T-helper 17 cell (primary cell): ENCODE results near the gene NCF4. TPM values are rescaled to one million over a fixed set of nuclear protein-coding genes. Genes with fewer than 3 reads are reported as not detected.

ENCODE experiments used
- ATAC-seq: fragments of 150-1000 bp; cut with Tn5 transposase; 2 replicates; pipeline ENCODE4 v1.10.0; 2021; ENCODE audit warnings: mild to moderate bottlenecking, moderate library complexity
- DNase-seq, 3 donors: peaks; one replicate each; pipeline versions ENCODE4 v3.0.0 to v3.0.0-alpha.2; 2020 to 2021
- H3K9me3 ChIP-seq: one replicate; pipeline ENCODE4 v1.7.0; 2013; ENCODE audit warnings: low read length, mild to moderate bottlenecking; ENCODE audit not compliant: control insufficient read depth, poor library complexity, severe bottlenecking
- H3K27ac Mint-ChIP-seq: one replicate; pipeline ENCODE4 v1.8.0; 2022; ENCODE audit warnings: mild to moderate bottlenecking, moderate library complexity, mixed read lengths
- H3K27me3 Mint-ChIP-seq: one replicate; pipeline ENCODE4 v1.8.0; 2022; ENCODE audit warnings: mixed read lengths
- H3K36me3 Mint-ChIP-seq: one replicate; pipeline ENCODE4 v1.8.0; 2022; ENCODE audit warnings: low read depth, mixed read lengths
- H3K4me1 Mint-ChIP-seq: one replicate; pipeline ENCODE4 v1.8.0; 2022; ENCODE audit warnings: mild to moderate bottlenecking, mixed read lengths
- H3K4me3 Mint-ChIP-seq: one replicate; pipeline ENCODE4 v1.8.0; 2022; ENCODE audit warnings: mild to moderate bottlenecking, moderate library complexity, mixed read lengths
- total RNA-seq, 4 donors: library from RNA in 2 of 4; stranded (reverse) in 2 of 4; gene quantifications; one replicate each; pipeline ENCODE4 v1.2.3 and lab custom pipeline; 2022 to 2026

NCF4 gene
- total RNA-seq, 2 donors from 2014 or later = 31.7 to 37.1 TPM

- Mint-ChIP-seq H3K36me3 (peaks cover 26% of the 10 kb centered on the region), H3K27me3 (no peaks in the 10 kb centered on the region), H3K27ac (no peak overlapping the region), H3K4me3 (no peak overlapping the region), H3K4me1 (peaks cover 37% of the 10 kb centered on the region)
- H3K9me3 ChIP-seq = no peaks in the 10 kb centered on the region
- DNase-seq (no peak), ATAC-seq (no peak)
These were observed 2.5 kb downstream of the NCF4 start for GRCh38 chr22:36863281-36863680.

GRCh38 chr22:36863979-36864378, 3.2 kb downstream of the NCF4 start:
- H3K9me3 ChIP-seq = no peaks in the 10 kb centered on the region
- no peak for DNase-seq
- H3K27ac Mint-ChIP-seq = no peak overlapping the region
- H3K27me3 Mint-ChIP-seq = no peaks in the 10 kb centered on the region
- H3K36me3 Mint-ChIP-seq = peaks cover 27% of the 10 kb centered on the region
- H3K4me3 Mint-ChIP-seq = no peak overlapping the region
- ATAC-seq = no peak
- H3K4me1 Mint-ChIP-seq = peaks cover 38% of the 10 kb centered on the region

DNA sequence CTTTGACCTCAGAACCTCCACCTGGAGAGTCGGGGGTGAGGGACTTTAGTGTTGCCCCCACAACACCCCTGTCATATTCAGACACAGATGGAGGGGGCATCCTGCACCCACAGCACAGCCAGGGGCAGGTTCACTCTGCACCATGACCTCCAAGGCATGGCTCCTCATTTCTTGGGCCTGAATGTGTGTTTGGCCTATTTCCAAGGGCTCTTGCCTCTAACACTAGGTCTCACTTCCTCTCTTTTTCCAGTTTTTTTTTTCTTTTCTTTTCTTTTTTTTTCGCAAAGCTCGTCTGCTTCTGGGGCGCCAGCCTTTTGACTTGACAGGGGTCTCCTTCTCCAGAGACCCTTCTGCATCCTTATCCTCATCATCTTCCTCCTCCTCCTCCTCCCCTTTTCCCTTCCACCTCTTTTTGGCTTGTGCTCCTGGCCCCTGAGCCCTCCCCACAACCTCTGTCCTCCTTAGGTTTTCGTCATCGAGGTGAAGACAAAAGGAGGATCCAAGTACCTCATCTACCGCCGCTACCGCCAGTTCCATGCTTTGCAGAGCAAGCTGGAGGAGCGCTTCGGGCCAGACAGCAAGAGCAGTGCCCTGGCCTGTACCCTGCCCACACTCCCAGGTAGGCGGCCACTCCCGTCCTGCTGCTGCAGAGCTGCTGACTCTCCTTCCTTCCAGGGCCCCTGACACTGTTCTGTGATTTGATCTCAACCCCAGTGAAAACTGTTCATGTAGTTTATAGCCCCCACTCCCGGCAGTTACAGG, 3.8 kb downstream of the NCF4 start:
- Mint-ChIP-seq H3K27me3 (no peaks in the 10 kb centered on the region), H3K4me1 (peaks cover 36% of the 10 kb centered on the region), H3K4me3 (no peak overlapping the region), H3K27ac (peak overlapping the region; percentile 60), H3K36me3 (peaks cover 27% of the 10 kb centered on the region)
- no peak for DNase-seq
- ATAC-seq = no peak
- no peaks in the 10 kb centered on the region for H3K9me3 ChIP-seq

- Mint-ChIP-seq H3K36me3 (peaks cover 23% of the 10 kb centered on the region), H3K27ac (no peak overlapping the region), H3K4me1 (peaks cover 29% of the 10 kb centered on the region), H3K4me3 (no peak overlapping the region), H3K27me3 (no peaks in the 10 kb centered on the region)
- no peak for DNase-seq
- no peaks in the 10 kb centered on the region for H3K9me3 ChIP-seq
- no peak for ATAC-seq
These were observed 4.5 kb downstream of the NCF4 start for GRCh38 chr22:36865346-36865745.

GRCh38 chr22:36867695-36868094, 6.9 kb downstream of the NCF4 start:
- H3K27me3 Mint-ChIP-seq = no peaks in the 10 kb centered on the region
- DNase-seq = no peak
- peak overlapping the region; percentile 63 for H3K27ac Mint-ChIP-seq
- no peaks in the 10 kb centered on the region for H3K9me3 ChIP-seq
- no peak for ATAC-seq
- peaks cover 12% of the 10 kb centered on the region for H3K4me1 Mint-ChIP-seq
- H3K4me3 Mint-ChIP-seq = no peak overlapping the region
- peaks cover 21% of the 10 kb centered on the region for H3K36me3 Mint-ChIP-seq

DNA sequence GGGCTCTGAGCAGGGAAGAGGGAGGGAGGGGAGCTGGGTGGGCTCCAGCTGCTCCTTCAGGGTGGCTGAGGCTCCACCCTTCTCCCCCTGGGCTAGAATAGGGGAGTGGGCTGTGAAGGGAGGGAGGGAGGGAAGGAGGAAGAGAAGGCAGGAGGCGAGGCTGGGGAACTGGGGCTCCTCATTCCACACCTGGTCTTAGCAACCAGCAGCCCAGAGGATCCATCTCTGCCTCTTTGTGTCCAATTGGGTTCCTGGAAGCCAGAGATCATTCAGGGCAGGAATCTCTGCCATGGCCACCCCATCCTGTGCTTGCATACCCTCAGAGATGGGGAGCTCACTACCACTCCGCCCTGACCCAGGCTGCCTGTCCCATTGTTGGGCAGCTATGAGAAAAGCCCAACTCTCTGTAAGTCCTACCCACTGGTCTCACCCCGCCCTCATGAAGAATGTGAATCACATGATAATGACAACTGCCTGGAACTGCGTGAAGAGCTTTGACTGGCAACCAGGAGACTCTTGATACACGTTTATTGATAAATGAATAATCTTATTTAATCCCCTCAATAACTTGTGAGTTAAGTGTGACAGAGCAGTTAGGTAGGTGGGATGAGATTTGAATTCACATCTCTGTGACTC, 7.9 kb downstream of the NCF4 start:
- Mint-ChIP-seq H3K36me3 (peaks cover 24% of the 10 kb centered on the region), H3K4me3 (no peak overlapping the region)

DNA sequence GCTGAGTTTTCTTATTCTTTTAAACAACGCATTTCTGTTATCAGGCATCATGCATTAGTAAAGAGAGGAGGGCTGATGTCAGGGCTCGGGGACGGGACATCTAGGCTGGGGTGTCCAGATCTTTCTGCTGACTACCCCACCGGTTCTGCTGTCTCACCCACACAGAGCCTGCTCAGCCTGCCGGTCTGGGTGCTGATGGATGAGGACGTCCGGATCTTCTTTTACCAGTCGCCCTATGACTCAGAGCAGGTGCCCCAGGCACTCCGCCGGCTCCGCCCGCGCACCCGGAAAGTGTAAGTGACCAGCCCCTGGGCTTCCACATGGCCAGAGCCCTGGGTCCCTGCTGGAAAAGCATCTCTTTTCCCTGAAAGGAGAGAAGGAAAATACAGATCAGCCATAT, 9.4 kb downstream of the NCF4 start:
- H3K27ac Mint-ChIP-seq = no peak overlapping the region
- ATAC-seq = no peak
- H3K4me3 Mint-ChIP-seq = no peak overlapping the region

More for the DNA sequence above, 7.9 kb downstream of the NCF4 start:
- Mint-ChIP-seq H3K27ac (no peak overlapping the region), H3K27me3 (no peaks in the 10 kb centered on the region), H3K4me1 (peaks cover 20% of the 10 kb centered on the region)
- no peak for ATAC-seq
- DNase-seq = no peak
- H3K9me3 ChIP-seq = no peaks in the 10 kb centered on the region

DNA sequence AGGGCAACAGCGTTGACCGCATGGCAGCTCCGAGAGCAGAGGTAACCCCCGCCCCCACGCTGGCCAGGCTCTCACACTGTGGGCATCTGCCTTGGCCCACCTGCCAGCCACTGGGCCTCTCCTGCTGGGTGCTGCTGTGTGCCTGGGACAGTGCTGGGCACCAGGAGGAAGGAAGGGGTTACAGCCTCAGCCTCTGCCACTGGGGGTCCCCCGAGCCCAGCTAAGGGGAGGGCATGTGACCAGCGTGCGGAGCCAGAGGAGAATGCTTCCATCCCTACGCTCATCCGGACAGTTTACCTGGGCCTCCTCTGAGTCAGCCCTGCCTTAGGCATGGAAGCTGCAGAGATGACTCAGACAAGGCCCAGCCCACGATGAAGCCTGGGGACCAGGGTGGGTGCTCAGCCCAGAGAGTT, 10.9 kb downstream of the NCF4 start:
- no peak for ATAC-seq
- H3K4me1 Mint-ChIP-seq = peaks cover 17% of the 10 kb centered on the region
- no peaks in the 10 kb centered on the region for H3K27me3 Mint-ChIP-seq
- DNase-seq = no peak
- peak overlapping the region; percentile 90 for H3K27ac Mint-ChIP-seq
- H3K4me3 Mint-ChIP-seq = no peak overlapping the region
- H3K36me3 Mint-ChIP-seq = peaks cover 15% of the 10 kb centered on the region
- H3K9me3 ChIP-seq = no peaks in the 10 kb centered on the region

More for the DNA sequence above, 9.4 kb downstream of the NCF4 start:
- H3K27me3 Mint-ChIP-seq = no peaks in the 10 kb centered on the region
- peaks cover 25% of the 10 kb centered on the region for H3K4me1 Mint-ChIP-seq
- DNase-seq = no peak
- peaks cover 17% of the 10 kb centered on the region for H3K36me3 Mint-ChIP-seq
- no peaks in the 10 kb centered on the region for H3K9me3 ChIP-seq

- Mint-ChIP-seq H3K4me3 (no peak overlapping the region), H3K4me1 (peaks cover 17% of the 10 kb centered on the region), H3K27me3 (no peaks in the 10 kb centered on the region), H3K27ac (peak overlapping the region; percentile 90), H3K36me3 (peaks cover 14% of the 10 kb centered on the region)
- no peaks in the 10 kb centered on the region for H3K9me3 ChIP-seq
- DNase-seq (no peak), ATAC-seq (no peak)
These were observed 11.3 kb downstream of the NCF4 start for GRCh38 chr22:36872084-36872483.

DNA sequence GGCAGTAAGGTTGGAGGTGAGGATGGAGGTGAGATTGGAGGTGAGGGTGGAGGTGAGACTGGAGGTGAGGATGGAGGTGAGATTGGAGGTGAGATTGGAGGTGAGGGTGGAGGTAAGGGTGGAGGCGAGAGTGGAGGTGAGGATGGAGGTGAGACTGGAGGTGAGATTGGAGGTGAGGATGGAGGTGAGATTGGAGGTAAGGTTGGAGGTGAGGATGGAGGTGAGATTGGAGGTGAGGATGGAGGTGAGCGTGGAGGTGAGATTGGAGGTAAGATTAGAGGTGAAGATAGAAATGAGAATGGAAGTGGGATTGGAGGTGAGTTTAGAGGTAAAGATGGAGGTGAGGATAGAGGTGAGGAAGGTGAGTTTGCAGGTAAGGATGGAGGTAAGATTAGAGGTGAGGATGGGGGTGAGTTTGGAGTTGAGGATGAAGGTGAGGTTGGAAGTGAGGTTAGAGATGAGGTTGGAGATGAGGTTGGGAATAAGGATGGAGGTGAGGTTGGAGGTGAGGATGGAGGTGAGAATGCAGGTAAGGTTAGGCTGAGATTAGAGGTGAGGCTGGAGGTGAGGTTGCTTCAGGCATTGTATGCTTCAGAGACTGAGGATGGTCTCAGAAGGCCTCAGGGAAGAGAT, 12.2 kb downstream of the NCF4 start:
- H3K27ac Mint-ChIP-seq = peak overlapping the region; percentile 90
- ATAC-seq (no peak), DNase-seq (no peak)
- H3K9me3 ChIP-seq = no peaks in the 10 kb centered on the region
- H3K4me1 Mint-ChIP-seq = peaks cover 17% of the 10 kb centered on the region
- H3K27me3 Mint-ChIP-seq = no peaks in the 10 kb centered on the region
- peaks cover 17% of the 10 kb centered on the region for H3K36me3 Mint-ChIP-seq
- H3K4me3 Mint-ChIP-seq = peak overlapping the region; percentile 73

DNA sequence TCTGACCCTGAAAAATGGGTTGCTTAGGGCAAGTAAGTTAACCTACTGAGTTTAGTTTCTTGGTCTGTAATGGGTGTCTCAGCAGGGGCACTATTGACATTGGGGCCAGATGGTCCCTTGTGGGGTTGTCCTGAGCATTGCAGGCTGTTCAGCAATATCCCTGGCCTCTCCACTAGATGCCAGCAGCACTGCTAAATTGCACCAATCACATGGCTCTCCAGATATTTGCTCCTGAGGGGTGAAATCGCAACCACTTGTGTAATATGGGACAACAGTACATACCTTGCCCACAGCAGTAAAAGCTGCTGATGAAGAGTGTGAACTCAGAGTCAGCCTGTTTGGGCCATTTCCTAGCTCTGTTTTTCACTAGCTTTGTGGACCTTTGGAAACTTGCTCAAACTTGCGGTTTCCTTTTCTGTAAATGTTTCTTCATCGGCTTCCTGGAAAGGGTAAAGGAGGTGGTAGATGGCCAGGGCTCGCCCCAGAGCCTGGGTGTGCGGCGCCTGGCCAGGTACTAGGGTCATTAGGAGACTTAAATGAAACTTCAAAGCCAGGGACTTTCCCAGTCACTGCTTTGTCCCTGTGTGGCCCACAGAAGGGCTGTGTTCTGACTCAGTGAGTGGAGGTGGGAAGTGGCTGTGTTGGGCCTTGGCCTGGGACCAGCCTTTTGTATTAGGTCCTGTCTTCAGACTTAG, 13.0 kb downstream of the NCF4 start:
- no peak overlapping the region for H3K4me3 Mint-ChIP-seq

GRCh38 chr22:36874309-36874696, 13.5 kb downstream of the NCF4 start:
- DNase-seq = no peak
- ATAC-seq = no peak
- H3K36me3 Mint-ChIP-seq = peaks cover 15% of the 10 kb centered on the region
- no peak overlapping the region for H3K4me3 Mint-ChIP-seq
- no peaks in the 10 kb centered on the region for H3K9me3 ChIP-seq
- no peaks in the 10 kb centered on the region for H3K27me3 Mint-ChIP-seq
- peaks cover 15% of the 10 kb centered on the region for H3K4me1 Mint-ChIP-seq
- H3K27ac Mint-ChIP-seq = peak overlapping the region; percentile 90

More for the DNA sequence above, 13.0 kb downstream of the NCF4 start:
- peak; percentile 80 for ATAC-seq
- no peaks in the 10 kb centered on the region for H3K9me3 ChIP-seq
- peaks cover 15% of the 10 kb centered on the region for H3K4me1 Mint-ChIP-seq
- no peak for DNase-seq
- peaks cover 15% of the 10 kb centered on the region for H3K36me3 Mint-ChIP-seq
- H3K27ac Mint-ChIP-seq = peak overlapping the region; percentile 90
- H3K27me3 Mint-ChIP-seq = no peaks in the 10 kb centered on the region

DNA sequence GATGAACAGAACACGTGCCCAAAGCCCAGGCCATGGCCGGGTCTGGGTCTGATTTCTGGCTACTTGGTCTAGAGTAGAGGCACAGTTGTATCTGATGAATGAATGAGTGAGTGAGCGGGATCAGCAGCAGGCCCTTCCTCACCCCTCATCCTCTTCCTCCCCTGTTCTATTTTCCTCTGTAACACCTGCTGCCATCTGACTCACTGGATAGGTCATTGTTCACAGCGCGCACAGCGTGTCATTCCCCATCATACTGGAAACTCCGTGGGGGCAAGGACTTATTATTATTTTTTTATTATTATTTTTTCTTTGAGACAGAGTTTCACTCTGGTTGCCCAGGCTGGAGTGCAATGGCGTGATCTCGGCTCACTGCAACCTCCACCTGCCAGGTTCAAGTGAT, 13.9 kb downstream of the NCF4 start:
- DNase-seq (no peak), ATAC-seq (no peak)
- no peaks in the 10 kb centered on the region for H3K9me3 ChIP-seq
- no peak overlapping the region for H3K4me3 Mint-ChIP-seq
- no peaks in the 10 kb centered on the region for H3K27me3 Mint-ChIP-seq
- H3K36me3 Mint-ChIP-seq = peaks cover 15% of the 10 kb centered on the region
- H3K27ac Mint-ChIP-seq = peak overlapping the region; percentile 90
- H3K4me1 Mint-ChIP-seq = peaks cover 15% of the 10 kb centered on the region
